Activated CD4-positive, alpha-beta T cell treated with anti-CD3 and anti-CD28 coated beads, Interleukin-2, amount 50 U/mL, for 48 hours (primary cell): Measurements from ENCODE around the gene PLEKHG3.

ENCODE experiments used
- DNase-seq, 2 experiments: peaks; one replicate each; pipeline ENCODE4 v3.0.0-alpha.2; 2020

PLEKHG3 gene

DNA sequence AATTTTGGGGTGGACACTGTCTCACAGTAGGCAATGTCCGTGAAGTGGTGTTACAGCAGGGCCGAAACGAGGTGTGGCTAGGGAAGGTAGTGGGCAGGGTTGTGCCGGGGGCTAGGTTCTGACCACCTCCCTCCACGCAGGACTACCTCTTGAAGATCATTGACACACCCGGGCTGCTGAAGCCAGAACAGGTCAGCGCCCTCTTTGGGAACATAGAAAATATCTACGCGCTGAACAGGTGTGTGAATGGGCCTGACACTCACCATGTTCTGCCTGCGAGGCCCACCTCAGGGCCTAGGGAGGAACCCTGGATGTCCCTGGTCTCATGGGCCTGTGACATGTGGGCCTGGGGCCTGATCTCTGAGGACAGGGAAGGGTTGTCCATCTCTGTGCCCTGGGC lies 24.6 kb downstream of the PLEKHG3 start:
- no peak for DNase-seq

GRCh38 chr14:64729386-64730060 lies 25.3 kb downstream of the PLEKHG3 start:
- no peak for DNase-seq

DNA sequence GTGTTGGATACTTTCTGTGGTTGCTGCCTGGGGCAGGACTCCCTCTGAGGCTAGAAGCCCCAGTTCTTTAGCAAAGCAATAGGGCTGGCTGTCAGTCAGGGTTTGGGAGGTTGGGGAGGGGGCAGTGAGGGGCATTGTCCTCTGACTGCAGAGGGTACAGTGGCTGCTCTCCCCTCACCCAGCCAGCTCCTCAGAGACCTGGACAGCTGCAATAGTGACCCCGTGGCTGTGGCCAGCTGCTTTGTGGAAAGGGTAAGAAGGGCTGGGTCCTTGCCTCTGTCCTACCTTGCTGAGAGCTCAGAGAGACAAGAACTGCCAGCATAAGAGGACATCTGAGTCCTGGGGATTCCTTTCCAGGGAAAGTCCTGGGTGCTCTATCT lies 25.8 kb downstream of the PLEKHG3 start:
- no peak for DNase-seq

DNA sequence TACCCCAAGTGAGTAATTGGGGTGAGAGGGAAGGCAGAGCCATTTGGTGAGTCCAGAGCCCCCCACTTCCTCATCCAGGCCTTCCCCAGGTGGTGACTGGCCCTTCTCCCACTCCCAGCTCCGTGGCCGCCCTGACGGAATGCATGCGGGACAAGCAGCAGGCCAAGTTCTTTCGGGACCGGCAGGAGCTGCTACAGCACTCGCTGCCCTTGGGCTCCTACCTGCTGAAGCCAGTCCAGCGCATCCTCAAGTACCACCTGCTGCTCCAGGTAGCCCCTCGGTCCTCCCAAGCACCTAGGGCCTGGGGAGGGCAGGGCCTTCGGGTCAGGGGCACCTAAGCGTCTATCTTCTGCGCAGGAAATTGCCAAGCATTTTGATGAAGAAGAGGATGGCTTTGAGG lies 26.5 kb downstream of the PLEKHG3 start:
- DNase-seq: no peak

- DNase-seq: no peak
Measured at GRCh38 chr14:64731141-64731581, 26.9 kb downstream of the PLEKHG3 start.

DNA sequence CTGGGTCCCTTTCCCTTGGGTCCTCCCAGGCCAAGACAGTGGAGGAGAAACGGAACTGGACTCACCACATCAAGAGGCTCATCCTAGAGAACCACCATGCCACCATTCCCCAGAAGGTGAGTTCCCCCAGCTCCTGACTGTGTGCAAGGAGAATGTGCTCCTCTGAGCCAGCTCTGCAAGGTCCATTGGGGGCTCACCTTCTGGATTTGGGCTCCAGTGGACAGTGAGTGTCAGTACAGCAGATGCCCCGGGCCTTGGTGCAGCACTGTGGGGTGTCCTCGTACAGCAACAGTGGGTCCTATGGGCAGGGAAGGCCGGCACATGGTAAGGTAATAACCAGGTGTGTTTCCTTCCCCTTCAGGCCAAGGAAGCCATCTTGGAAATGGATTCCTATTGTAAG lies 27.8 kb downstream of the PLEKHG3 start:
- no peak for DNase-seq

GRCh38 chr14:64732536-64733120 lies 28.4 kb downstream of the PLEKHG3 start:
- DNase-seq: no peak

GRCh38 chr14:64733321-64733720 lies 29.1 kb downstream of the PLEKHG3 start:
- DNase-seq: no peak

DNA sequence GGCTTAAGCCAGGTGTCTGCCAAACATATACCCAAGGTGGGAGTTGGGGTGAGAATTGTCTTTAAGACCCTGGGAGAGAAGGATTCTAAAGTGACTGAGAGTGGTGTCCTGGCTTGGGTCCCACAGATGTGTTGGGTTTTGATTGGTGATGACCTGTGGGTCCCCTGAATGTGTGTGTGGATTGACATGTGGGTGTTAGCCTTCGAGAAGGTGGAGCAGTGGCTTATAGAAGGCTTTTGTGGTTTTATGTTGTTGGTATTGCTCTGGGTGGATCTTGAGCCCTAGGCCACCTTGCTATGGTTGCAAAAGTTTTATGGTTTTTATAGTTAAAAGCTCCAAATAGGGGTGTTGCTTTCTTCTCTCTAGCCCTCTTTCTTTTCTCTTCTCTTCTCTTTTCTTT lies 29.7 kb downstream of the PLEKHG3 start:
- DNase-seq: no peak

DNA sequence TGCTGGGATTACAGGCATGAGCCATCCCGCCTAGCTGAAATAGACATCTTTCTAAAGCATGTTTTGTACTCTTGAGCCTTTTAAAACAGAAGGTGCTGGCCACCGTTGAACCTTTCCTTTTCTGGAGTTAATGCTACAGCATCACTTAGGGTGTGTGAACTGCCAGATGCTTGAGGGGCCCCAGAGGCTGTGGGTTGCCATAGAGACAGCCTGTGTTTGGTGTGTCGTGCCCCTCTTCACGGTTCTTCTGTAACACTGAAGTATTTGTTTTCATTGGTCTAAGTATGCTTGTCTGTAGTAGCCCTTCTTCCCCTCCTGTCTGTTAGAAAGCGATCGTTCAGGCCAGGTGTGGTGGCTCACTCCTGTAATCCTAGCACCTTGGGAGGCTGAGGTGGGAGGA lies 30.8 kb downstream of the PLEKHG3 start:
- DNase-seq: no peak

DNA sequence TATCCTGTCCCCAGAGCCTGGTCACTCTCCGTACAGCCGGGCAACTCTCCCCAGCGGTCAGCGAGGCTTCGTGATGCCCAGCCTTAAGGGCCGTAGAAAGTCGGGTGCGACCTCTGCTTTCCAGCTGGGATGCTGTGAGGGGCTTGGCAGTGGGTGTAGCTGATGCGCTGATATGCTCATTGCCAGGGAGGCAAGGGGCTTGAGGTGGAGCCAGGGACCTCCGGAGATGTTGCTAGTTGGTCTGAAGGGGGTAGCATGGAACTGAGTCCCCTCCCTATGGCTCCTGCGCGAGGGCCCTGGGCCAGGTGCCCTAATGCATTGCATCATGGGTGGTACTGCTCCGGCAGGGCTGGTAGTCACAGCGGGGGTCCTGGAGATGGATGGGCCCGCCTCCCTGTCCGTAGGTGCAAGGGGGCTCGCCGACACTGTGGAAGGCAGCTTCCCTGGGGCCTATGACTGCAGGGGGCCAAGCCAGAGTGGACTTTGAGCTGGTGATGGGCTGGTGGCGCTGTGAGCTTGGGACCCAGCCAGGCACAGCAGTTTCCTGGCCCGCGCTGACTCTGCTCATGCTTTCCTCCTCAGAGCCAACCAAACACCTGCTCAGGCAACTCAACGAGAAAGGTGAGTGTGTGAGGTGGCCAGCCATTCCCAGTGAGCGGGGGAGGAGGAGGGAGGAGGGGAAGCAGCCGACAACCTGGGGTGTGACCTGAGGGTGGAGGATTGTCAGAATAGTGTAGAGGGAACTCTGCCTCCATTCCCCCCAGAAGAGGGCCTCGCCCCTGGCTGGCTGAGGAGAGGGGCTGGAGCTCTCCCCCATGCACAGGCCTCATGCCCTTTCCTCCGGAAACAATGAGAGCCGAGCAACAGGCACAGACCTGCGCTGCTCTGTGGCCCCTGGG lies 32.3 kb downstream of the PLEKHG3 start:
- DNase-seq: no peak

GRCh38 chr14:64737391-64738280 lies 33.4 kb downstream of the PLEKHG3 start:
- no peak for DNase-seq

GRCh38 chr14:64738281-64738804 lies 34.1 kb downstream of the PLEKHG3 start:
- no peak for DNase-seq

DNA sequence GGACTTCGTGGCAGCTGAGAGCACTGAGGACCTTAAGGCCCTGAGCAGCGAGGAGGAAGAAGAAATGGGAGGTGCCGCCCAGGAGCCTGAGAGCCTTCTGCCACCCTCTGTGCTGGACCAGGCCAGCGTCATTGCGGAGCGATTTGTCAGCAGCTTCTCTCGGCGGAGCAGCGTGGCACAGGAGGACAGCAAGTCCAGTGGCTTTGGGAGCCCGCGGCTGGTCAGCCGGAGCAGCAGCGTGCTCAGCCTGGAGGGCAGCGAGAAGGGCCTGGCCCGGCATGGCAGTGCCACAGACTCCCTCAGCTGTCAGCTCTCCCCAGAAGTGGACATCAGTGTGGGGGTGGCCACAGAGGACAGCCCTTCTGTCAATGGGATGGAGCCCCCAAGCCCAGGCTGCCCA lies 37.0 kb downstream of the PLEKHG3 start:
- DNase-seq: no peak

DNA sequence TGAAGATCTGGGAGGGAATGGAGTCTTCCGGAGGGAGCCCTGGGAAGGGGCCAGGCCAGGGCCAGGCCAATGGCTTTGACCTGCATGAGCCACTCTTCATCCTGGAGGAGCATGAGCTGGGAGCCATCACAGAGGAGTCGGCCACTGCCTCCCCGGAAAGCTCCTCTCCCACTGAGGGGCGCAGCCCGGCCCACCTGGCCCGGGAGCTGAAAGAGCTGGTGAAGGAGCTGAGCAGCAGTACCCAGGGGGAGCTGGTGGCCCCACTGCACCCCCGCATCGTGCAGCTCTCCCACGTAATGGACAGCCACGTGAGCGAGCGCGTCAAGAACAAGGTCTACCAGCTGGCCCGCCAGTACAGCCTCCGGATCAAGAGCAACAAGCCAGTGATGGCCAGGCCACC lies 37.7 kb downstream of the PLEKHG3 start:
- no peak for DNase-seq

DNA sequence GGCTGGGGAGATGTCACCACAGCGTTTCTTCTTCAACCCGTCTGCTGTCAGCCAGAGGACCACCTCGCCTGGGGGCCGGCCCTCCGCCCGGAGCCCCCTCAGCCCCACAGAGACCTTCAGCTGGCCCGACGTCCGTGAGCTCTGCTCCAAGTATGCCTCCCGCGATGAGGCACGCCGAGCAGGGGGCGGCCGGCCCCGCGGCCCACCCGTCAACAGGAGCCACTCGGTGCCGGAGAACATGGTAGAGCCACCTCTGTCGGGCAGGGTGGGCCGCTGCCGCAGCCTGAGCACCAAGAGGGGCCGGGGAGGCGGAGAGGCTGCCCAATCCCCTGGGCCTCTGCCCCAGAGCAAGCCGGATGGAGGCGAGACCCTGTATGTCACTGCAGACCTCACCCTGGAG lies 38.8 kb downstream of the PLEKHG3 start:
- DNase-seq: no peak

GRCh38 chr14:64745511-64746091 lies 41.4 kb downstream of the PLEKHG3 start:
- no peak for DNase-seq

DNA sequence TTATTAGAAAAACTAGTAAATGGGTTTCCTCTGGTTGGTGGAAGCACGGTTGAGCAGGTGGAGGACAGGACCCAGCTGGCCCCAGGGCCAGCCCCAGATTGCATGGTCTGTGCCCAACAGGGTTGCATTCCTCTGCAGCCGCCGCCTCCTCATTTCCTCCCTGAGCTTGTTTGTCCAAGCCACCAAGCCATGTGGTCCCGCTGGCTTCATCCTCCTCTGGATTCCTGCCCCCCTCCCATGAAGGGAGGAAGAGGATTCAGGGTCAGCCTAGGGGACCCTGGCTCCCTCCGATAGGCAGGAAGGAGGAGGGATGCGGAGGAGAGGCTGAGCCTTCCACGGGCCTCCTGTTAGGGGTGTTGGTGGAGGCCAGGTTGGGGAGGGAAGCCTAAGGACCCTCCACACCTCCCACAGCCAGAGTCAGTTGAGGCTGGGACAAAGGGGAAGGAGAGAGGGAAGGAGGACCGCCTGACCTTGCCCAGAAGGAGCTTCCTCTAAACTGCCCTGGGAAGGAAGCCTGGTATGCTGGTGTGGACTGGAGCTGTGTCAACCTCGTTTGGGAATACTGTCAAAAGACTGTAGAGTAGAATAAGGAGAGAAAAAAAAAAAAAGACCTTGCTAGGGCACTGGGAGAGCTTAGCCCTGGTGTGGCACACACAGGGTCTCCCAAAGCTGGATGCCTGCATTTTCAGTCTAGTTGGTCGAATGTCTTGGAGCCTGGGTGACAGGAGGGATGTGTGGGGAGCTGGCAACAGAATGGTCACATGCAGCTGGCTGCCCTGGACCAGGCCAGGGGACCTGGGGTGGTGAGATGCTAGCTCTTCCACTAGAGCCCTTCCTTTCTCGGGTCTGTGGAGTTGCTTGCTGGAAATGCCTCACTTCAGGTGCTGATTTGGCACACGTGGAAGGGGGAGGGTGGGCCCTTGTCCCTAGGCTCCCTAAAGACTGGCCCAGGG lies 42.4 kb downstream of the PLEKHG3 start:
- no peak for DNase-seq

DNA sequence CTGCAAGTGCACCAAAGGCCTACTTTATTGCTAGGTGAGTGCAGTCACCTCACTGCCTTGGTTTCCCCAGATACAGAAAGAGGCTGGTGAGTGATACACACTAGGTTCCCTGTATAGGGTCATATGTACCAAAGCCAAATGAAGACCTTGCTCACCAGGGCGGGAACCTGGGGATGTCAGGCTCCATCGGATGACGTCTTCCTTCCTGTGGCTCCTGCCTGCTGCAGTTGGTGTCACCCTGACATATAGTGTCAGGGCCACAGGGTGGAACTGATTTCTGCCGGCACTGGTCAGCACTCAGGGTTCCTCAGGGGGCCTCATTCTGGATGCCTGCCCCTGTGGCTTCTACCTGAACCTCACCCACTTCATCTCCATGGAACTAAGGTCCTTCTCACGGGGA lies 43.1 kb downstream of the PLEKHG3 start:
- DNase-seq: no peak

DNA sequence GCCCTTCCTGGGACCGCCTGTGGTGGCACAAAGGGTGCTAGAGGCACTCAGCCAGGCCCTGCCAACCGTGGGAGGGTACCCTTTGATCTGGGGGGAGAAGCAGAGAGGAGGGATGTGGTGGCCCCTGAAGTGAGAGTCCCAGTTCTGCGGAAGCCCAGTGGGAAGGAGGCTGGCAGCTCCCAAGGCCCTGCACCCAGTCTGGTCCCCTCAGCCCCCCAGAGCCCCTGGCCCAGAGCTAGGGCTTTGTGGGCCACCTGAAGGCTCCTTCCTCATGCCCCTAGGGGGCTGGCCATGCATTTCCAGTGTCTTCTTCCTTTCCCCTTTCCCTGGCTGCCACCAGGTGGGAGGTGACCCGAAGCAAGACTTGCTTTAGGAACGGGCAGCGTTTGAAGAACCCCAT lies 44.3 kb downstream of the PLEKHG3 start:
- DNase-seq: no peak
